Adipose tissue (tissue), 3 donors: ENCODE data around the gene CTSZ. TPM values are rescaled to one million over a fixed set of nuclear protein-coding genes. Genes with fewer than 3 reads are reported as not detected.

Experiments
- H3K27ac ChIP-seq: one replicate; pipeline ENCODE4 v1.5.1; 2013; ENCODE audit warnings: low read depth, low read length
- WGBS, 3 donors: extraction: QIAGEN DNeasy Blood & Tissue Kit; methylation state at CpG; one replicate each; pipeline ENCODE4 v1.1.7; 2013; 5-methylcytosine and 5-hydroxymethylcytosine counted together
- polyA plus RNA-seq, 3 donors: library from polyadenylated mRNA; stranded (reverse); fragments of 200-250 nt; gene quantifications; one replicate each; pipeline ENCODE4 v1.2.3, GENCODE V29; 2013
- donor health status: healthy with polysubstance abuse.
- donor health status: Bipolar disorder and iron deficiency.
- donor health status: healthy.

The CTSZ gene
- polyA plus RNA-seq, 3 donors: 62.8 to 212 (median 149) TPM

GRCh38 chr20:59004763-59005522 lies 2.1 kb downstream of the CTSZ start:
- peak overlapping the region; percentile 2 for H3K27ac ChIP-seq
- 29 to 51% (median 29%) methylated on average over 17 of the region's 17 CpGs for WGBS, 3 donors

- WGBS, 3 donors: 33 to 62% (median 42%) methylated on average over 4 of the region's 4 CpGs
- H3K27ac ChIP-seq: no peak overlapping the region
Measured at GRCh38 chr20:59004493-59004762, 2.6 kb downstream of the CTSZ start.

- 75 to 81% (median 78%) methylated on average over 16 of the region's 16 CpGs for WGBS, 3 donors
- no peak overlapping the region for H3K27ac ChIP-seq
Measured at GRCh38 chr20:59003836-59004492, 3.1 kb downstream of the CTSZ start.

GRCh38 chr20:59002874-59003399 lies 4.1 kb downstream of the CTSZ start:
- H3K27ac ChIP-seq: no peak overlapping the region
- 84 to 88% (median 88%) methylated on average over 17 of the region's 17 CpGs for WGBS, 3 donors

GRCh38 chr20:59002388-59002787 lies 4.7 kb downstream of the CTSZ start:
- no peak overlapping the region for H3K27ac ChIP-seq
- WGBS, 3 donors: 79 to 88% (median 87%) methylated on average over 7 to 8 of the region's 8 CpGs

GRCh38 chr20:59001449-59002171 lies 5.4 kb downstream of the CTSZ start:
- 87 to 96% (median 92%) methylated on average over 27 of the region's 27 CpGs for WGBS, 3 donors
- H3K27ac ChIP-seq: no peak overlapping the region

GRCh38 chr20:59001068-59001448 lies 6.0 kb downstream of the CTSZ start:
- no peak overlapping the region for H3K27ac ChIP-seq
- 89 to 91% (median 89%) methylated on average over 13 of the region's 13 CpGs for WGBS, 3 donors

- H3K27ac ChIP-seq: no peak overlapping the region
- WGBS, 3 donors: 60 to 82% (median 73%) methylated on average over 3 of the region's 3 CpGs
Measured at GRCh38 chr20:59000326-59000725, 6.7 kb downstream of the CTSZ start.

- H3K27ac ChIP-seq: no peak overlapping the region
- 91 to 93% (median 93%) methylated on average over 11 of the region's 11 CpGs for WGBS, 3 donors
Measured at GRCh38 chr20:58998656-58999055, 8.4 kb downstream of the CTSZ start.

GRCh38 chr20:58997141-58997770 lies 9.8 kb downstream of the CTSZ start:
- H3K27ac ChIP-seq: no peak overlapping the region
- WGBS, 3 donors: 91 to 94% (median 93%) methylated on average over 24 of the region's 24 CpGs

GRCh38 chr20:58996226-58996611 lies 10.8 kb downstream of the CTSZ start:
- no peak overlapping the region for H3K27ac ChIP-seq
- WGBS, 3 donors: 85 to 96% (median 90%) methylated on average over 12 of the region's 12 CpGs

- WGBS, 3 donors: 66 to 87% (median 85%) methylated on average over 18 of the region's 18 CpGs
- H3K27ac ChIP-seq: no peak overlapping the region
Measured at GRCh38 chr20:58995461-58996225, 11.4 kb downstream of the CTSZ start.

- no peak overlapping the region for H3K27ac ChIP-seq
Measured at GRCh38 chr20:58994390-58995159, 12.5 kb downstream of the CTSZ start.

GRCh38 chr20:58993332-58994248 lies 13.5 kb downstream of the CTSZ start:
- no peak overlapping the region for H3K27ac ChIP-seq

More at GRCh38 chr20:58994390-58995159, 12.5 kb downstream of the CTSZ start:
- 81 to 86% (median 82%) methylated on average over 17 of the region's 17 CpGs for WGBS, 3 donors

GRCh38 chr20:58992911-58993310 lies 14.1 kb downstream of the CTSZ start:
- H3K27ac ChIP-seq: no peak overlapping the region
- WGBS, 3 donors: 72 to 94% (median 92%) methylated on average over 3 of the region's 3 CpGs

More at GRCh38 chr20:58993332-58994248, 13.5 kb downstream of the CTSZ start:
- WGBS, 3 donors: 85 to 88% (median 85%) methylated on average over 23 of the region's 23 CpGs

GRCh38 chr20:58991715-58992114 lies 15.3 kb downstream of the CTSZ start:
- H3K27ac ChIP-seq: no peak overlapping the region
- 55 to 79% (median 72%) methylated on average over 9 of the region's 9 CpGs for WGBS, 3 donors
